Chondrocyte (in vitro differentiated cells): ENCODE measurements around the gene GPR141. TPM values are rescaled to one million over a fixed set of nuclear protein-coding genes. Genes with fewer than 3 reads are reported as not detected.

Experiments
- DNase-seq: peaks from one replicate; pipeline ENCODE4 v3.0.0; 2021; ENCODE audit warnings: mixed read lengths, low spot score
- H3K27ac Mint-ChIP-seq: one replicate; pipeline ENCODE4 v1.8.0; 2021; ENCODE audit warnings: mild to moderate bottlenecking, moderate library complexity, mixed read lengths; ENCODE audit not compliant: unreplicated experiment
- H3K27me3 Mint-ChIP-seq: 2 replicates; pipeline ENCODE4 v1.8.0; 2021; ENCODE audit warnings: low read depth, mixed read lengths
- H3K36me3 Mint-ChIP-seq: 2 replicates; pipeline ENCODE4 v1.8.0; 2021; ENCODE audit warnings: low read depth, mixed read lengths
- H3K4me1 Mint-ChIP-seq: 2 replicates; pipeline ENCODE4 v1.8.0; 2021; ENCODE audit warnings: low read depth, mild to moderate bottlenecking, mixed read lengths
- H3K4me3 Mint-ChIP-seq: one replicate; pipeline ENCODE4 v1.8.0; 2021; ENCODE audit warnings: mild to moderate bottlenecking, moderate library complexity, mixed read lengths; ENCODE audit not compliant: unreplicated experiment
- H3K9me3 Mint-ChIP-seq: 2 replicates; pipeline ENCODE4 v1.8.0; 2021; ENCODE audit warnings: low read depth, mixed read lengths
- CTCF ChIP-seq: fragments of 200-600 bp; sonication (generic); IDR thresholded peaks from 2 replicates; pipeline ENCODE4 v1.5.0; 2021; ENCODE audit warnings: antibody characterized with exemption, mild to moderate bottlenecking, moderate library complexity
- total RNA-seq: library from RNA; stranded (reverse); gene quantifications from 3 replicates; pipeline ENCODE4 v1.2.1, GENCODE V29; 2021

The GPR141 gene
- total RNA-seq, 1 donor from 2014 or later: not detected

- no peak for TF ChIP-seq CTCF
- no peak overlapping the region for H3K27ac Mint-ChIP-seq
- no peak for DNase-seq
- peaks cover 2% of the 10 kb centered on the region for H3K27me3 Mint-ChIP-seq
- H3K4me1 Mint-ChIP-seq: no peaks in the 10 kb centered on the region
- H3K4me3 Mint-ChIP-seq: no peak overlapping the region
- H3K9me3 Mint-ChIP-seq: peaks cover 2% of the 10 kb centered on the region
- H3K36me3 Mint-ChIP-seq: no peaks in the 10 kb centered on the region
Observed at GRCh38 chr7:37665352-37666022, 18.1 kb upstream of the GPR141 start.

GRCh38 chr7:37666026-37666799, 17.4 kb upstream of the GPR141 start:
- Mint-ChIP-seq H3K4me1 (no peaks in the 10 kb centered on the region), H3K27me3 (peaks cover 2% of the 10 kb centered on the region), H3K9me3 (peaks cover 3% of the 10 kb centered on the region), H3K36me3 (no peaks in the 10 kb centered on the region), H3K27ac (no peak overlapping the region), H3K4me3 (no peak overlapping the region)
- no peak for TF ChIP-seq CTCF
- no peak for DNase-seq

GRCh38 chr7:37669818-37670217, 13.7 kb upstream of the GPR141 start:
- H3K27me3 Mint-ChIP-seq: peaks cover 3% of the 10 kb centered on the region
- no peak overlapping the region for H3K4me3 Mint-ChIP-seq
- no peak for DNase-seq
- H3K36me3 Mint-ChIP-seq: no peaks in the 10 kb centered on the region
- H3K4me1 Mint-ChIP-seq: no peaks in the 10 kb centered on the region
- no peak for TF ChIP-seq CTCF
- peaks cover 3% of the 10 kb centered on the region for H3K9me3 Mint-ChIP-seq
- no peak overlapping the region for H3K27ac Mint-ChIP-seq

- Mint-ChIP-seq H3K9me3 (peaks cover 3% of the 10 kb centered on the region), H3K4me1 (no peaks in the 10 kb centered on the region), H3K27me3 (peaks cover 5% of the 10 kb centered on the region), H3K4me3 (no peak overlapping the region), H3K36me3 (no peaks in the 10 kb centered on the region), H3K27ac (no peak overlapping the region)
- TF ChIP-seq CTCF: no peak
- DNase-seq: no peak
Observed at GRCh38 chr7:37670436-37670835, 13.1 kb upstream of the GPR141 start.

GRCh38 chr7:37671876-37672275, 11.7 kb upstream of the GPR141 start:
- H3K36me3 Mint-ChIP-seq: no peaks in the 10 kb centered on the region
- DNase-seq: no peak
- H3K27ac Mint-ChIP-seq: no peak overlapping the region
- TF ChIP-seq CTCF: no peak
- no peaks in the 10 kb centered on the region for H3K4me1 Mint-ChIP-seq
- H3K4me3 Mint-ChIP-seq: no peak overlapping the region
- H3K27me3 Mint-ChIP-seq: peaks cover 6% of the 10 kb centered on the region
- peaks cover 3% of the 10 kb centered on the region for H3K9me3 Mint-ChIP-seq
